GM19238 (cell line): ENCODE results near the gene TAF11.
"Not testable (repeated sequence)": the region's sequence is repeated elsewhere in the genome, so short reads cannot be mapped to it uniquely, and the experiment has no call there.

Source experiments
- DNase-seq: peaks from one replicate; pipeline ENCODE4 v3.0.0; 2011; ENCODE audit warnings: low spot score; ENCODE audit not compliant: insufficient read length

The TAF11 gene

DNA sequence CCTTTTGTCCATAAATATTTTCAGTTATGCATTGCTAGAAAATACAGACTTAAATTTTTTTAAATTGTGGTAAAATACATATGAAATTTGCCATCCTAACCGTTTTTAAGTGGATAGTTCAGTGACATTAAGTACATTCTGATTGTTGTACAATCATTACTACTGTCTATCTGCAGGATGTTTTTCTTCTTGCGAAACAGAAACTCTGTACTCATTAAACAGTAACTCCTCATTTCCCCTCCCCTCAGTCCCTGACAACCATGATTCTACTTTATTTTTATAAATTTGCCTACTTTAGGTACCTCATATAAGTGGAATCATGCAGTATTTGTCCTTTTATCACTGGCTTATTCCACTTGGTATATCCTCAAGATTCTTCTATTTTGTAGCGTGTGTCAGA, 21.3 kb downstream of the TAF11 start:
- DNase-seq: no peak

GRCh38 chr6:34865107-34865506, 22.7 kb downstream of the TAF11 start:
- no peak for DNase-seq

DNA sequence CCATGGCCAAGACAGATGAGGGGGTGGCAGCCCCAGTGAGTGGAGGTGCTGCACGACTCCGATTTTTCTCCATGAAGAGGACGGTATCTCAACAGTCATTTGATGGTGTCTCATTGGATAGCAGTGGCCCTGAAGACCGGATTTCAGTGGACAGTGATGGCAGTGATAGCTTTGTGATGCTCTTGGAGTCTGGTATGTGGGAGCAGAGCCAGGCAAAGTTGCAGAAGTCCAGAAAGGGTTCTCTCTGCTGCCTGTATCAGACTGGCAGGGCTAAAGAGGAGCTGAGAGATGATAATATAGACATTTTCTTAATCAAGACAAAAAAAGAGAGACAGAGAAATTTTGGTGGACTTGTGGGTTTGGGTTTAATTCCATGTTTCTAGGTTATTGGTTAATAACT, 23.8 kb downstream of the TAF11 start:
- DNase-seq: no peak

DNA sequence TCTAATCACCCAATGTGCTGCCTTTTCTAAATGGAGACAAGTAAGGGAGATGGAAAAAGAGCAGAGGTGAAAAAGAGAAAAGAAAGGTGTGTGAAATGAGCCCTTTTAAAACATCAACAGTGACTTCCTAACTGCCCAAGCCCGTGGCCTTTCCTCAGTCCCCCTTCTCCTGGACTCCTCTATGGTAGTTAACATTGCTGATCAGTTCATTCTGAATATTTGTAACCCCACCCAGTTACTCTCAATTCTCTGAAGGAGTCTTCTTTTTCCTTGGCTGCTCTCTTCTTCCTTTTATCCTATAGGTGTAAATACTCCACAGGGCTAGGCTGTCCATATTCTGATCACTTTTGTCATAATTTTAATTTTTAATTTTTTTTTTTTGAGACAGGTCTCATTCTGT, 27.1 kb downstream of the TAF11 start:
- no peak for DNase-seq

GRCh38 chr6:34859951-34860350, 27.9 kb downstream of the TAF11 start:
- no peak for DNase-seq

GRCh38 chr6:34858681-34859080, 29.2 kb downstream of the TAF11 start:
- no peak for DNase-seq

GRCh38 chr6:34855463-34855862, 32.4 kb downstream of the TAF11 start:
- no peak for DNase-seq

- DNase-seq: no peak
Measured at GRCh38 chr6:34852406-34853085, 35.3 kb downstream of the TAF11 start.

DNA sequence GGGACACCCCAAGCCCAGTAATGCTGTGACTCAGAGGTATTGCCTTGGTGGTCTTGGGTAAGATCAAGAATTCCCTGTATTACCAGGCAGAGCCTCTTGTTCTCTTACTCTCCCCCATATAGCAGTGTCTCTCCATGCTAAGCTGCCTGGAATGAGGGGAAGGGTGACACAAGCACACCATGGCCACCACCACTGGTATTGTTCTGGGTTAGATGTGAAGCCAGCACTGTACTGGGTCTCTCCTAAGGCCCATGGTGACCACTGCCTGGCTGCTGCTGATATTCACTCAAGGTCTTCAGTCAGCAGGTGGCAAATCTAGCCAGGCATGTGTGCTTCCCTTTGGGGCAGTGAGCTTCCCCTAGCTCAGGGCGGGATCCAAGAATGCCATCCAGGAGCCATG, 36.5 kb downstream of the TAF11 start:
- no peak for DNase-seq

DNA sequence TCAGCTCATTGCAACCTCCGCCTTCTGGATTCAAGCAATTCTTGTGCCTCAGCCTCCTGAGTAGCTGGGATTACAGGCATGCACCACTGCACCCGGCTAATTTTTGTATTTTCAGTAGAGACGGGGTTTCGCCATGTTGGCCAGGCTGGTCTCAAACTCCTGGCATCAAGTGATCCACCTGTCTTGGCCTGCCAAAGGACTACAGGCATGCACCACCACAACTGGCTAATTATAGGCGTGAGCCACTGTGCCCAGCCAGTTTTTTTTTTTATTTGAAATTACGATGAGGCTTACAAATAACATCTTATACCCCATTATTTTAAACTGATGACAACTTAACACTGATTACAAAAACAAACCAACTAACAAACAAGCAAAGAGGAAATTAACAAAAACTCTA, 38.8 kb downstream of the TAF11 start:
- DNase-seq: not testable (repeated sequence)

DNA sequence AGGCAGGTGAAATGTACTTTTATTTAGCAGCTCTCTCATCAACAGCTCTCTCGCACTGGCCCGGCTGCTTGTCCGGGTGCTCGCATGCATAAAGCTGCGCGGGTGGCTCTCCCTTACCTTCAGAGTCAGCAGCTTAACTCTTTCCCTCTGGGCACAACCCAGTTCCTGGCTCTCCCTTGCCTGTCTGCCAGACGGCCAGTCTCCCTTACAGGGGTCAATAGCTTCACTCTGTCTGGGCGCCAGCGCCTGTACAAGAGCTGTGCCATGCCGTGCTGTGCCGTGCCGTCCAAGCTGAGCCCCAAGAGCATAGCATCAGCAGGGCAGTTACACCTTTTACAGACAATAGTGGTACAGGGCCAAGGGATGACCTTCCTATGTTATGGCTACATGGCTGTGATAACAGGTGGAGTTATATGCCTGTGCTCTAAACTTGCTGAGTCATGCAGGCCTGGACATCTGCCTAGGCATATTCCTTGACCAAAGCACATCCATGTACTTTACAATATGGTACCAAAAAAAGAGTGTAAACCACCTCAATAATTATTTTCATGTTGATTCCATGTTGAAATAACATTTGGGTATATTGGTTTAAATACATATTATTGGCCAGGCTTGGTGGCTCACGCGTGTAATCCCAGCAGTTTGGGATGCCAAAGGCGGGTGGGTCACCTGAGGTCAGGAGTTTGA, 48.0 kb downstream of the TAF11 start:
- no peak for DNase-seq

DNA sequence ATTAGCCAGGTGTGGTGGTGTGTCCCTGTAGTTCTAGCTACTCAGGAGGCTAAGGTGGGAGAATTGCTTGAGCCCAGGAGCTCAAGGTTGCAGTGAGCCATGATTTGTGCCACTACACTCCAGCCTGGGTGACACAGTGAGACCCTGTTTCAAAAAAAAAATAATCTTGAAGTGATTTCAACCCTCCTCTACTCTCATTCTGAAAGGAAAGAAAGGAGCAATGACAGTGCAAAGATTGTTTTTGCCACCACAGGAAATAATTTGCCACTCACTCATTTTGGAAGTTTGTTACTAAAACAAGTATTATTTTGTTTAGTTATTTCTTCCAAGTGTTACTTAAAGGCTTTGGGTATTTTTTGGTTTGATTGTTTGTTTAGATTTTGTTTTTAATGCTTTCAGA, 50.3 kb downstream of the TAF11 start:
- DNase-seq: no peak

DNA sequence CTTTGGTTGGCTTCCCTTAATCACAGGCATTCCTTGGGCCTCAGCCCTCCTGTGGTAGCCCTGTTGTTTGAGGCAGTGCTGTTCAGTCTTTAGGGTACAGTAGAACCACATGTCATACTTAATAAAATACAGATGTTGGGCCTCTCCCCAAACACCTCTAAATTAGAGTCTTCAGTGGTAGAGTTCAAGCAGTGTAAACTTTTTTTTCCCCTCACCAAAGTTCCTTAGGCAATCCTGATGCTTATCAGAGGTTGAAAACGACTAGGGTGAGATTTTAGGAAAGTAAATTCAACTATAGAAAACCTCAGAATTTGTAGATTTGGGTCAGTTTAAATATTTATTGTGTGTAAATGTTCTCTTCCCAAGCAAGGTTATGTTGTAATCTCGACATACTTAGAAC, 51.4 kb downstream of the TAF11 start:
- DNase-seq: no peak

DNA sequence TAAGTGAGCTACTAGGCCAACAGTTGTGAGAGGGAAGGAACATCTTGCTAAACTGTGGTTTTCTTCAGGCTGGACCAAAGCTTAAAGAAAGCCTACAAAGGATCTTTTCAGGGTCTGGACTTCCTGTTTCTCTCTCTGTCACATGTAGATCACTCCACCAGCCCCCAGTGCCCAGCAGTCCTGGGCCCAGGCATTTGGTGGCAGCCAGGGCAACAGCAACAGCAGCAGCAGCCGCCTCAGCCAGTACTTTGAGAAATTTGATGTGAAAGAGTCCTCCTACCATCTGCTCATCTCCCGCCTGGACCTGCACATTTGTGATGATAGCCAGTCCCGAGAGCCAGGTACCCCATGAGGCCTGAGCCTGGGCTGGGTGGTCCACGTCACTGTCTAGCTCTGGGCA, 51.8 kb downstream of the TAF11 start:
- DNase-seq: no peak

DNA sequence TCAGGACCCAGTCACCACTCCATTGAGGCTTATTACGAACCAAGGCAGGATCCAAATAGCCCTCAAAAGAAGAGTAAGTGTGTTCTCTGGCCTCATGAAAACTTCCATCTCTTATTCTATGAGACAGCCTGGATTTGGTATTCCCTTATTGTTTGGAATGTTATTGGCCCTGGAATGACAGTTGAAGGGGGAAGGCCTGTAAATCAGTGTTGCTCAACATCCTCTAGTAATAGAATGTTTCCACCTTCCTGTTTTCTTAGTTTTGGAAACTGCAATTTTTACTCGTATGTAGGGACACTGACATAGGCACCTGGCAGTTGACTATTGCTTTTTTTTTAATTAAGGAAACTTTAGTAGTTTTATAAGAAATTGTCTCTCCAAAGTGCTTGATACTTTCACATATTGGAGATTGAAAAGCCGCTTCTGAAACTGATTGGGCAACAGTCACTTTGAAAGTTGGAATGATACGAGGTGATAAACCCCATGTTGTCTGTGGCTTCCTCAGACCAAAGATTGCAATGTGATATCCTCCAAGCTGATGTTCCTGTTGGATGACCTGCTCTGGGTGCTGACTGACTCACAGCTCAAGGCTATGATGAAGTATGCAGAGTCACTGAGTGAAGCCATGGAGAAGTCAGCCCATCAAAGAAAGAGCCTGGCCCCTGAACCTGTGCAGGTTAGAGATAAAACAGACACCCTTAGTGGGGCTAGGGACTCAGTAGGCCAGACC, 52.9 kb downstream of the TAF11 start:
- DNase-seq: no peak

DNA sequence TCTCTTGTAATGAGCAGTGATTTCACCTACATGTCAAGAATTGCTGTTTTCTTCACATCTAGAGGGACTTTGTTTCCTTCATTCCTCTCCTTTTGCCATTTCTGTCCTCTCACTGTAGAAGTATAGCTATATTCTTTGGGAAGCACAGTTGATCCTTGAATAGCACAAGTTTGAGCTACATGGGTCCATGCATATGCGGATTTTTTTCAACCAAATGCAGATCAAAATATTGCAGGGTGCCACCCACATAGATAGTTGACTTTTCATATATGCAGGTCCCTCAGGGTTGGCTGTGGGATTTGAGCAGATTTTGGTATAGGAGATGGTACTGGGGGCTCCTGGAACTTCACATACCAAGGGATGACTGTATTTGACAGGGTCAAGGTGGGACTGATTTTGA, 54.9 kb downstream of the TAF11 start:
- DNase-seq: no peak

DNA sequence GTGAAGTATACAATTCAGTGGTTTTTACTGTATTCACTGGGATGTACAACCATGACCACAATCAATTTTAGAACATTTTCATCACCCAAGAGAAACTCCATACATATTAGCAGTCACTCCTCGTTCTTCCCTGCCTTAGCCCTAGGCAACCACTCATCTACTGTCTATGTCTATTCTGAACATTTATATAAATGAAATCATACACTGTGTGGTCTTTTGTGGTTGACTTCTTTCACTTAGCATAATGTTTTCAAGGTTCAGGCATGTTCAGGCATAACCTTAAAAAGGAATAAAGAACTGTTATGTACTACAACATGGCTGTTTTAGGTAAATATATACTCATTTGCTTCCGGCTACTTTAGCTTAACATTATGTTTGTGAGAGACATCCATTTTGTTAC, 58.7 kb downstream of the TAF11 start:
- no peak for DNase-seq
